Thyroid gland (tissue), 4 donors: ENCODE measurements around the gene EYA3. TPM values are rescaled to one million over a fixed set of nuclear protein-coding genes. Genes with fewer than 3 reads are reported as not detected.

Experiments used
- DNase-seq, 2 donors: peaks; one replicate each; pipeline ENCODE4 v3.0.0-alpha.2; 2019
- H3K27ac ChIP-seq, 3 donors: fragments of 200-600 bp; sonication (generic); 1 replicate in 2 of 3; 2 replicates in 1 of 3; pipeline ENCODE4 v1.5.1; 2016 to 2019; ENCODE audit warnings: mild to moderate bottlenecking in 1 of 3, moderate library complexity in 1 of 3
- H3K27me3 ChIP-seq: fragments of 200-600 bp; sonication (generic); one replicate; pipeline ENCODE4 v1.5.1; 2019
- H3K36me3 ChIP-seq, 2 donors: fragments of 200-600 bp; sonication (generic); one replicate each; pipeline ENCODE4 v1.5.1; 2016 to 2019
- H3K4me1 ChIP-seq, 2 donors: fragments of 200-600 bp; sonication (generic); one replicate each; pipeline ENCODE4 v1.5.1; 2017 to 2019
- H3K4me3 ChIP-seq, 3 donors: fragments of 200-600 bp; sonication (generic); replicated peaks in 1 of 3; 1 replicate in 2 of 3; 2 replicates in 1 of 3; pipeline ENCODE4 v1.5.1; 2016; ENCODE audit warnings: mild to moderate bottlenecking in 1 of 3
- H3K9me3 ChIP-seq: fragments of 200-600 bp; sonication (generic); one replicate; pipeline ENCODE4 v1.5.1; 2017
- CTCF ChIP-seq, 6 experiments: fragments of 200-600 bp in 3 of 6; fragments of 450-650 bp in 3 of 6; sonication (generic) in 3 of 6; IDR thresholded peaks; one replicate each; pipeline ENCODE4 v1.5.1; 2016 to 2019; ENCODE audit warnings: antibody characterized with exemption in 6 of 6, mild to moderate bottlenecking in 2 of 6, inconsistent platforms in 1 of 6, moderate library complexity in 1 of 6
- POLR2A ChIP-seq, 2 donors: fragments of 450-650 bp; IDR thresholded peaks; one replicate each; pipeline ENCODE4 v1.6.1; 2017; ENCODE audit warnings: antibody characterized with exemption in 2 of 2, mild to moderate bottlenecking in 2 of 2, moderate library complexity in 1 of 2
- WGBS, 2 donors: methylation state at CpG; one replicate each; pipeline ENCODE4 v1.1.5; 2017; 5-methylcytosine and 5-hydroxymethylcytosine counted together
- intact Hi-C: fragments of 100-400 bp; cut with DNase I; formaldehyde crosslinking; loops from one replicate; pipeline ENCODE4 v1.15.1; 2023
- total RNA-seq, 4 donors: library from RNA; depleted of rRNA; stranded (reverse); fragments of >200 nt; gene quantifications; one replicate each; pipeline ENCODE4 v1.2.3, GENCODE V29; 2016

Gene EYA3
- total RNA-seq, 4 donors from 2014 or later = 19.3 to 27.7 (median 20.0) TPM

- no peak for DNase-seq
- WGBS, 2 donors = 40 to 58% methylated on average over 1 of the region's 1 CpG
- no peaks in the 10 kb centered on the region for H3K9me3 ChIP-seq
- no peak overlapping the region for H3K4me3 ChIP-seq
- peak overlapping the region in 2 of 3 donors; percentile 43 to 49 for H3K27ac ChIP-seq
- no peaks in the 10 kb centered on the region for H3K27me3 ChIP-seq
- no peak for TF ChIP-seq CTCF (IDR thresholded peaks at IDR 0.05)
- TF ChIP-seq POLR2A (IDR thresholded peaks at IDR 0.05) = no peak
- H3K36me3 ChIP-seq = peaks cover 0 to 3% of the 10 kb centered on the region in 2 donors
- H3K4me1 ChIP-seq = peaks cover 31 to 44% of the 10 kb centered on the region in 2 donors
- intact Hi-C loops = no loop called here
Measured at GRCh38 chr1:28074892-28075511, 13.4 kb downstream of the EYA3 start.

- Histone ChIP-seq H3K27ac (peak overlapping the region in 2 of 3 donors; percentile 43 to 49), H3K27me3 (no peaks in the 10 kb centered on the region), H3K4me3 (no peak overlapping the region), H3K4me1 (peaks cover 21 to 36% of the 10 kb centered on the region in 2 donors), H3K36me3 (no peaks in the 10 kb centered on the region), H3K9me3 (no peaks in the 10 kb centered on the region)
- no peak for TF ChIP-seq CTCF (IDR thresholded peaks at IDR 0.05)
- 82 to 90% methylated on average over 1 of the region's 1 CpG for WGBS, 2 donors
- DNase-seq = no peak
- intact Hi-C loops = no loop called here
Measured at GRCh38 chr1:28073867-28074266, 14.5 kb downstream of the EYA3 start.

- Histone ChIP-seq H3K36me3 (no peaks in the 10 kb centered on the region), H3K4me3 (no peak overlapping the region), H3K27ac (no peak overlapping the region), H3K4me1 (peaks cover 12 to 28% of the 10 kb centered on the region in 2 donors), H3K9me3 (no peaks in the 10 kb centered on the region), H3K27me3 (no peaks in the 10 kb centered on the region)
- intact Hi-C loops = no loop called here
- DNase-seq = no peak
- TF ChIP-seq CTCF (IDR thresholded peaks at IDR 0.05) (no peak), POLR2A (IDR thresholded peaks at IDR 0.05) (no peak)
Measured at GRCh38 chr1:28071813-28072212, 16.6 kb downstream of the EYA3 start.

- Histone ChIP-seq H3K27ac (no peak overlapping the region), H3K9me3 (no peaks in the 10 kb centered on the region), H3K27me3 (no peaks in the 10 kb centered on the region), H3K4me3 (no peak overlapping the region), H3K4me1 (peaks cover 12 to 27% of the 10 kb centered on the region in 2 donors), H3K36me3 (no peaks in the 10 kb centered on the region)
- intact Hi-C loops = no loop called here
- 94% methylated on average over 11 of the region's 11 CpGs for WGBS, 2 donors
- DNase-seq = no peak
- no peak for TF ChIP-seq CTCF (IDR thresholded peaks at IDR 0.05)
- TF ChIP-seq POLR2A (IDR thresholded peaks at IDR 0.05) = no peak
Measured at GRCh38 chr1:28070725-28071593, 17.5 kb downstream of the EYA3 start.

GRCh38 chr1:28067523-28068090, 20.8 kb downstream of the EYA3 start:
- Histone ChIP-seq H3K27me3 (no peaks in the 10 kb centered on the region), H3K36me3 (no peaks in the 10 kb centered on the region), H3K4me3 (no peak overlapping the region), H3K4me1 (peaks cover 0 to 4% of the 10 kb centered on the region in 2 donors), H3K27ac (no peak overlapping the region), H3K9me3 (no peaks in the 10 kb centered on the region)
- DNase-seq = no peak
- TF ChIP-seq CTCF (IDR thresholded peaks at IDR 0.05) (no peak), POLR2A (IDR thresholded peaks at IDR 0.05) (no peak)
- intact Hi-C loops = no loop called here
- 22 to 34% methylated on average over 2 of the region's 2 CpGs for WGBS, 2 donors
